HEK293T (cell line): ENCODE measurements around the gene UMAD1.

Source experiments
- BHLHE40 ChIP-seq: fragments of 450-650 bp; IDR thresholded peaks from 2 replicates; pipeline ENCODE4 v1.6.1; 2016; ENCODE audit warnings: mild to moderate bottlenecking, moderate library complexity, borderline replicate concordance
- ELF4 ChIP-seq: fragments of 450-650 bp; IDR thresholded peaks from 2 replicates; pipeline ENCODE4 v1.6.1; 2017; ENCODE audit warnings: antibody characterized with exemption
- FOXA1 ChIP-seq: fragments of 450-650 bp; IDR thresholded peaks from 2 replicates; pipeline ENCODE4 v1.6.1; 2016; ENCODE audit warnings: mild to moderate bottlenecking
- TF ChIP-seq, protein P1 (sequence below): fragments of 450-650 bp; IDR thresholded peaks from 2 replicates; pipeline ENCODE4 v1.6.1; 2016

DNA sequence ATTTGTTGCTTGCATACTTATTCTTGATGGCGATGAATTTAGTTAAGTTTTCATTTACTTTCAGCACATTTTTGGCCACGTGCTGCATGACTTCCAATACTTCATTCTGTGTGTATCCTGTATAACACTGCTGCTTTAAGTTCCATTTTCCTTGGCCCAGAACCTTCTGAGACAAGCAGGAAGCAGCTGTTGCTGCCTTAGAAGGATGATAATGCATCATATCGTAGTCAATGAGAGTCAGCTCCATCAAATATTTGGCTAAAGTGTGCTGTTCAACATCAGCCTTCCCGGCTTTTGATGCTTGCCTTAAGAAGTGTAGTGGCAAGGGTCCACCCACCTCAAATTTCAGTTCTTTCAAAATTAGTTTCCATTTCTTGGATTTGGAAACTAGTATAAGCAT lies 268.8 kb downstream of the UMAD1 start:
- no peak for TF ChIP-seq BHLHE40
- no peak for TF ChIP-seq FOXA1
- TF ChIP-seq, protein P1, sequence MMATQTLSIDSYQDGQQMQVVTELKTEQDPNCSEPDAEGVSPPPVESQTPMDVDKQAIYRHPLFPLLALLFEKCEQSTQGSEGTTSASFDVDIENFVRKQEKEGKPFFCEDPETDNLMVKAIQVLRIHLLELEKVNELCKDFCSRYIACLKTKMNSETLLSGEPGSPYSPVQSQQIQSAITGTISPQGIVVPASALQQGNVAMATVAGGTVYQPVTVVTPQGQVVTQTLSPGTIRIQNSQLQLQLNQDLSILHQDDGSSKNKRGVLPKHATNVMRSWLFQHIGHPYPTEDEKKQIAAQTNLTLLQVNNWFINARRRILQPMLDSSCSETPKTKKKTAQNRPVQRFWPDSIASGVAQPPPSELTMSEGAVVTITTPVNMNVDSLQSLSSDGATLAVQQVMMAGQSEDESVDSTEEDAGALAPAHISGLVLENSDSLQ = no peak
- TF ChIP-seq ELF4 = no peak
